Stimulated activated CD8-positive, alpha-beta memory T cell treated with anti-CD3 and anti-CD28 coated beads, Interleukin-4, amount 100 ng/mL, for 24 hours (primary cell): Measurements from ENCODE around the gene TGM1.
"Not testable (repeated sequence)": the region's sequence is repeated elsewhere in the genome, so short reads cannot be mapped to it uniquely, and the experiment has no call there.

Experiments used
- DNase-seq: peaks from one replicate; pipeline ENCODE4 v3.0.0-alpha.2; 2020; ENCODE audit warnings: low read depth

The TGM1 gene

DNA sequence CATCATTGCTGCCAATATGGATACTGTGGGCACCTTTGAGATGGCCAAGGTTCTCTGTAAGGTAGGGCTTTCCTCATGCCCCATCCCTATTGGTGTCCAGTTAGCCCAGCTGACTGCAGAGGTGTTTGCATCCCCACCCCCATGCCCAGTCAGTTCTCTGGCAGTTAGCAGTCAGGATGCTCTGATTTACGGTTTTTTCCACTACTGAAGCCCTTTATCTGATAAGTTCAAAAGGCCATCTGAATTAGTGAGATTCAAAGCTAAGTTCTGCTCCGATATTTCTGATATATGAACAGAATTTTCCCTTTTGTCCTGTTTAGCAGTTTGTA lies 29.5 kb downstream of the TGM1 start:
- no peak for DNase-seq

- no peak for DNase-seq
Observed at GRCh38 chr14:24232645-24233537, 30.1 kb downstream of the TGM1 start, which contains the start of gene GMPR2. GMPR2 (plus strand) TSS chr14:24232929; CDS start chr14:24233254, 325 bp downstream.

DNA sequence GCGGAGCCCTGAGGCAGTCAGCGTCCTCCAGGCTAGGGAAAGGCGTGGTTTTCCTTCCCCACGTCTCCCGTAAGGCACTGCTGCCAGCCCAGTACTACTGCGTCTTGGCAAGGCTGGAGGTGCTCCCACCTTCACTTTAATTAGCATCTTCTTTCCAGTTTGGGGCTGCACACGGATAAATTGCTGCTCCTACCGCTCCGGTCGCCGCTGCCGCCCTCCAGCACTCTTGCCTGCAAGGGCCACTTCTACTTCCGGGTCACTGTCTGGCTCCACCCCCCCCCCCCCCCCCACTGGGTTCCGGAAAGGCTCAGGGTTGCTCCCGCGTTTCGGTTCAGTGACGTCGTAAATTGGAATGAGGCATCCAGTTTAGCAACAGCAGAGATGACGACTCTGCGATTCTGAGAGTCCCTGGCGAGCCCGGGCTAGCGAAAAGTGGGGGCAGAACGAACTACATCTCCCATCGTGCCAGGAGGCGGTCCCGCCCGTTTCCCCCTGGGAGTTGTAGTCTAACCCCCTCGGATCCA lies 30.8 kb downstream of the TGM1 start, which contains the start of gene NEDD8:
Gene NEDD8, minus strand, starts transcription at position 247 of the 524 bp plus-strand sequence. Its CDS starts 100 bp downstream, at position 147.
- peak; percentile 78 for DNase-seq

DNA sequence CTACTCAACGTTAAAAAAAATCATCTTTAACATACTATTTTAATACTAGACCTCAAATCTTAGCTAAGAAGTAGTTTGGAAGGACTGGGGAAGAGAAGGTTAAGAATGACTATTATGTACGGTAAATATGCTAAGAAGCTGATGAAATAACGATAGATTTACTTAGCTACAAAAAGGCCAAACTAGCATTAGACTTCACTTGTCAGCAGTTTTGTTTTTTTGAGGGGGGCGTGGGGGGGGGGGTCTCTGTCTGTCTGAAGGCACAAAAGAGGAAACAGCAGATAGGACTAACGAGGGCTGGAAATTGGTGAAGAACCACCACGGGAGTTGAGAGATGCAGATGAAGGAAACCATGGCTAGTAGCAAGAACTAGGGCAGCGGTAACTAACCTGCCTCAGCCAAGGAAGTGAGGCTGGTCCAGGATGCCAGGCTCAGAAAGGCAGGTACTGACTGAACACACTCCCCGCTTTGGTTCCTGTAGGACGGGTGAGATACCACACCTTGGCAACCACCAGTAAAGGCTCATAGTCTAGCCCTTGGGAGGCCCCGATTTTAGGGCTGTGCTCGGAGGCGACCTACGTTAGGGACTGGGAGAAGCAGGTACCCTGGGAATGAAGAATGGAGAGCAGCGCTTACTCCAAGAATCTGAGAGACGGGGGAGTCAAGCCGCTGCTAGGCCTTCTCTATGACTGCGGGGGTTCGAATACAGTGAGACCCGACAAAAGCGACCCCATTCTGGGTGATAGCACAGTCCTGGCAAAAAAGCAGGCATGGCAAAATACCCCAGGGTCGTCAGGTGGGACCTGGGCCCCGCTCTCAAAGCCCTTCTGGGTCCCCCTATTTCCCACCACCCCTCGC lies 31.5 kb downstream of the TGM1 start:
- DNase-seq = no peak

DNA sequence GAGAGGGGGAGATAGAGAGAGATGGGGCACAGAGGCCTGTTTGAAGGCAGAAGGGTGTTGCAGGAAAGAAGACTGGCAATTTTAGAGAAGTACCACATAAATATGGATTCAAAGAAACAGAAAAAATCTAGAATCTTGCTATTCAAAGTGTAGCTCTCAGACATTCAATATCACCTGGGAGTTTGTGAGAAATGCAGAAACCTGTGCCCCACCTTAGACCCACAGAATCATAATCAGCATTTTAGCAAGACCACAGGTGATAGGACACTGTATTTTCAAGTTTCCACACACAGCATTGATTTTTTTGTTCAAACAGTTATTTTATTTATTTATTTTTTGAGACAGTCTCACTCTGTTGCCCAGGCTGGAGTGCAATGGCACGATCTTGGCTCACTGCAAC lies 34.1 kb downstream of the TGM1 start:
- no peak for DNase-seq

- no peak for DNase-seq
Observed at GRCh38 chr14:24226473-24226872, 36.5 kb downstream of the TGM1 start.

DNA sequence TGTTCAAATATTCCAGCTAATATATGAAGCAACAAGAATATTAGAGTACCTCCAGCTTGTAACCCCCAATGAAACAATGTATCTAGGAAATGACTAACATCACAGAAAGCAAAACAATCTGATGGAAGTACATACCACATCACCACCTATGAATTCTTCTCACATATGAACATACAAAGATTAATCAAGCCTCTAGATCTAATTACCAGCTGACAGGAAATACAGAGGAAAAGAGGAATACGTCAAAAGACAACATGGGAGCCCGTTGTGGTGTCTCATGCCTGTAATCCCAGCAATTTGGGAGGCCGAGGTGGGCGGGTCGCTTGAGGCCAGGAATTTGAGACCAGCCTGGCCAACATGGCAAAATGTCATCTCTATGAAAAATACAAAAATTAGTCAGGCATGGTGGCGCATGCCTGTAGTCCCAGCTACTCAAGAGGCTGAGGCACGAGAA lies 38.3 kb downstream of the TGM1 start:
- DNase-seq = no peak

DNA sequence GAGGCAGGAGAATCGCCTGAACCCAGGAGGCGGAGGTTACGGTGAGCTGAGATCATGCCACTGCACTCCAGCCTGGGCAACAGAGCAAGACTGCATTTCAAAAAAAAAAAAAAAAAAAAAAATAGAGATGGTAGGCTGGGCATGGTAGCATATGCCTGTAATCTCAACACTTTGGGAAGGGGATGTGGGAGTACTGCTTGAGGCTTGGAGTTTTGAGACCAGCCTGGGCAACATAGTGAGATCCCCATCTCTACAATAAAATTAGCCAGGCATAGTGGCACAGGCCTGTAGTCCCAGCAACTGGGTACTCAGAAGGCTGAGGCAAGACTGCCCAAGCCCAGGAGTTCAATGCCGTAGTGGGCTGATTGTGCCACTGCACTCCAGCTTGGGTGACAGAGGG lies 40.0 kb downstream of the TGM1 start:
- DNase-seq = not testable (repeated sequence)

DNA sequence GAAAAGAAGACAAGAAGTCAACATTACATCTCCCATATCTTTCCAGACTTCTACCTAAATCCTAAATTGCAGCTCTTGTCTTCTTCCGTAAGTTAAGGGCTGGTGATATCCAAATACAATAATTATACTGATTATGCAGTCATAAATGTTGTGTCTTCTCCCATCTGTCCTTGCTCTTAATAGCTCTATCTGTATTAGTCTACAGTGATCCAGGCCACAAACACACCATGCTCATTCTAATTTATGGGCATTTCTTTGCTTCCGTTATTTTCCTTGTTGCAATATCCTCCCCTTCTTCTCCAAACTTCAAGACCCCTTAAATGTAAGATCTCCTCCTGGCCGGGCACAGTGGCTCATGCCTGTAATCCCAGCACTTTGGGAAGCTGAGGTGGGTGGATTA lies 43.5 kb downstream of the TGM1 start:
- no peak for DNase-seq

- no peak for DNase-seq
Observed at GRCh38 chr14:24219080-24219479, 43.9 kb downstream of the TGM1 start.

- not testable (repeated sequence) for DNase-seq
Observed at GRCh38 chr14:24216876-24217275, 46.1 kb downstream of the TGM1 start.

DNA sequence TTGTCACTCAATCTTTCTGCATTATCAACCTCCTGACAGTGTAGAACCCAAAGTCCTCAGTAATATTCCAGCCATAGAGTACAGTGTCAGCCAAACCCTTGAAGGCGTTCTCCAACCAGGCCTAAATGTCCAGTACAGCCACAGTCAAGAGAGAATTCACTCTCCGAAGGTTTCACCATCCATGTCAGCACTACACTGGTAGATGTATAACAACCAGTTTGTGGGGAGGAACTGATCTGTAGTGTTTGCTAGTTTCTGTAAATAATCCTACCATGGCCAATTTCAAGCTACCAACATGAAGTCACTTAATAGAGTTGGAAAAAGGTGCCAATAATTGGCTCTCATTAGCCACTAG lies 46.7 kb downstream of the TGM1 start:
- DNase-seq = no peak

GRCh38 chr14:24215495-24216344 lies 47.3 kb downstream of the TGM1 start, which contains the start of gene MDP1:
MDP1 (minus strand) TSS chr14:24216066; CDS start chr14:24215955, 111 bp downstream.
- peak; percentile 73 for DNase-seq

- no peak for DNase-seq
Observed at GRCh38 chr14:24213866-24214662, 48.9 kb downstream of the TGM1 start.

DNA sequence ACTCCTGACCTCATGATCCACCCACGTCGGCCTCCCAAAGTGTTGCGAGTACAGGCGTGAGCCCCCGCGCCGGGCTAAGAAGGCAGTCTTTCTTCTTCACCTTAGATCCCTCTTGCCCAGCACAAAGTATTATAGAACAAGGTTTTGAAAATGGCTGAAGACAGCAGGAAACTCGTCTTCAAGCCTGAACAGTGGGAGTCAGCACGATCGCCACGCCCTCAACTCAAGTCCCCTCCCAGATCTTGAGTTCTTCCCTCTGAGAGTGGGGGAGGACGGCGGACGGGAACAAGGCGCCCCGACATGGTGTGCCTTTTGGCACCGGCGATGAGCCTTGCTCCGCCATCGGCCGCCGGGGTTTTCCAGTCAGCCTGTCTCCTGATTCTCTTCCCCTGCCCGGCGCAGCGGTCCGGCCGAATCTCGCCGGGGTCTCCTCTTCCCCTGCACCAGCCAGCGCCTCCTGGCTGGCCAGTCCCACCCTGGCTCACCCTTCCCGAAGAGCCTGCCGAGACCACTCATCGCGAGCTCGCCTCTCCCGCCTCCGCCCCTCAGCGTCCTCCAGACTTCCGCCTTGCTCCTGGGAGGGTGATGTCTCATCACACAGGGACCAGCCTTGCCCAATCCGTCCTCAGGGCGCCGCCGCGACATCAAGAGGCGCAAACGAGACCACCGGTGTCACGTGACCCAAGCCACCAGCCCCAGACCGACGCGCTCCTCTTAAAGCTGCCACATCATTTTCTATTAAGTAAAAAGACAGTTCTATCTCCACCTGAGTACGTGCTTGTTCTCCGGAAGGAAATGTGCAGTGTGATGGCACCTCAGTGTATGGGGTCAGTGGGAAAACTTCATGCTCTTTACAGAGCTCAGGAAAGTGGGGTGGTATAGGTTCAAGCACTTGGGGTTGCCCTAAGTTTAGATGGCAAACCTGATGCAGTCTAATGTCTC lies 49.8 kb downstream of the TGM1 start, which contains the start of gene CHMP4A:
Gene CHMP4A, minus strand, starts transcription at position 565 of the 942 bp plus-strand sequence. Its CDS starts 49 bp downstream, at position 516.
- DNase-seq = peak; percentile 97

DNA sequence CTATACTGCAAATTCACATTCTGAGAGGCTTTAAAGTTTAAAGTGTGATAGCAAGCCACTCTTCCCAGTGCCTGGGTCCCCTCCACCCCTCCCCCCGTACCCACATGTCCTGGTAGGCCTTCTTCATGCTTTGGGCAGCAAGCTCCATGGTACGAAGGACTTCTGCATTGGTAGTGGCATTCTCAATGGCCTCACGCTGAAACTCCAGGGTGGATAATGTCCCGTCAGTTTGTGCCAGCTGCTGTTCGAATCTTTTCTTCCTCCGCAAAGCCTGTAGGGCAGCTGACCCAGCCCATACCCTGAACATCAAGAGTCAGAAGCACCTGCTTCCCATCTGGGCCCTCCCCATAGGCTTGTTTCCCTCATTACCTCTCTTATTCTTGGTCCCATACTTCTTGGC lies 51.7 kb downstream of the TGM1 start:
- DNase-seq = no peak

DNA sequence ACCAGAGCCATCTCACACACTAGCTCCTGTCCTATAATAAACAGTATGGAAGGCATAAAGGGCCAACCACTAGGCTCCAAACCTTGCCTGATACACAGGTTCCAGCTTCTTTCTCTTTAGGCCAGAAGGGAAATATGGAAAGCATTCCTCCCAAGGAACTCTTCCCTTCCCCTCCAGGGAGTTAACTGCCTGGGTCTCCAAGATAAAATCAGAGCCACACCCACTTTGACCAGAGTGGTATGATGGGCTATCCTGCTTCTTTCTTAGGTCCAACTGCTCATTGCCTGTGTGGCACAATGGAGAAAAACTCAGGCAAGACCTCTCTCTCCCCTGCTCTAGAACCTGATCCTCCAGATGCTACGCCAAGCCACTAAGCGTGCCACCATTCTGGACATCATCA lies 55.4 kb downstream of the TGM1 start:
- DNase-seq = no peak

DNA sequence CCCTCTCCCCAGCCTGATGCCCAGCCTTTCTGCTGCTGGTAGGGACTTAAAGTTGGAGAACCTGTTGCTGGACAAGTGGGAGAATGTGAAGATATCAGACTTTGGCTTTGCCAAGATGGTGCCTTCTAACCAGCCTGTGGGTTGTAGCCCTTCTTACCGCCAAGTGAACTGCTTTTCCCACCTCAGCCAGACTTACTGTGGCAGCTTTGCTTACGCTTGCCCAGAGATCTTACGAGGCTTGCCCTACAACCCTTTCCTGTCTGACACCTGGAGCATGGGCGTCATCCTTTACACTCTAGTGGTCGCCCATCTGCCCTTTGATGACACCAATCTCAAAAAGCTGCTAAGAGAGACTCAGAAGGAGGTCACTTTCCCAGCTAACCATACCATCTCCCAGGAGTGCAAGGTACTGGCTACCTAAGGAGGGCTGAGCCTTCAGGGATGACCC lies 55.8 kb downstream of the TGM1 start:
- DNase-seq = no peak
